HEK293 (cell line): ENCODE data around the gene STARD13.

ENCODE experiments used
- CTCF ChIA-PET: fragments of 350-600 bp; formaldehyde crosslinking; extraction: SDS; loops from one replicate; lab custom pipeline; 2021; ENCODE audit warnings: antibody characterized with exemption; lab: Yijun Ruan, JAX
- POLR2A ChIA-PET: fragments of 300-600 bp; formaldehyde crosslinking; extraction: SDS; loops from one replicate; lab custom pipeline; 2020; ENCODE audit warnings: antibody characterized with exemption, inconsistent platforms; lab: Yijun Ruan, JAX
- H3K27ac ChIP-seq: fragments of 200-500 bp; sonication (Bioruptor generic); 2 replicates; pipeline ENCODE4 v1.5.1; 2014; ENCODE audit warnings: low read depth, low read length, control low read depth, inconsistent platforms; ENCODE audit errors: extremely low read depth
- H3K36me3 ChIP-seq, 2 experiments: fragments of 200-500 bp in 1 of 2; sonication (Bioruptor generic) in 1 of 2; 1 replicate in 1 of 2; 2 replicates in 1 of 2; pipeline ENCODE4 v1.5.1; 2014 to 2017; ENCODE audit warnings: inconsistent platforms in 2 of 2, low read length in 2 of 2; ENCODE audit not compliant: control insufficient read depth in 2 of 2, insufficient read depth in 1 of 2
- H3K4me1 ChIP-seq: fragments of 200-500 bp; sonication (Bioruptor generic); 2 replicates; pipeline ENCODE4 v1.5.1; 2014; ENCODE audit warnings: mild to moderate bottlenecking, low read length, inconsistent platforms; ENCODE audit not compliant: control insufficient read depth, insufficient read depth
- H3K4me3 ChIP-seq: 2 replicates; pipeline ENCODE4 v1.5.1; 2011; ENCODE audit warnings: low read depth, mild to moderate bottlenecking, control low read depth, low read length, moderate library complexity
- H3K9me3 ChIP-seq: fragments of 200-500 bp; sonication (Bioruptor generic); 2 replicates; pipeline ENCODE4 v1.5.1; 2014; ENCODE audit warnings: low read depth, low read length, inconsistent platforms; ENCODE audit not compliant: control insufficient read depth, insufficient read depth
- CTCF ChIP-seq: fragments of 450-650 bp; formaldehyde crosslinking; IDR thresholded peaks from 2 replicates; pipeline ENCODE4 v1.5.1; 2016; ENCODE audit warnings: missing biosample characterization, missing genetic modification characterization
- MZF1 ChIP-seq: fragments of 450-650 bp; formaldehyde crosslinking; IDR thresholded peaks from 2 replicates; pipeline ENCODE4 v1.5.1; 2017; ENCODE audit warnings: missing biosample characterization, missing genetic modification characterization, borderline replicate concordance
- OVOL3 ChIP-seq: fragments of 450-650 bp; formaldehyde crosslinking; IDR thresholded peaks from 2 replicates; pipeline ENCODE4 v1.5.1; 2016; ENCODE audit warnings: missing biosample characterization, missing genetic modification characterization
- ZBTB48 ChIP-seq: fragments of 450-650 bp; formaldehyde crosslinking; IDR thresholded peaks from 2 replicates; pipeline ENCODE4 v1.5.1; 2016; ENCODE audit warnings: missing biosample characterization, missing genetic modification characterization
- ZBTB6 ChIP-seq: fragments of 450-650 bp; formaldehyde crosslinking; IDR thresholded peaks from 2 replicates; pipeline ENCODE4 v1.5.1; 2017; ENCODE audit warnings: missing biosample characterization, missing genetic modification characterization
- ZBTB8A ChIP-seq: fragments of 450-650 bp; formaldehyde crosslinking; IDR thresholded peaks from 2 replicates; pipeline ENCODE4 v1.5.1; 2016; ENCODE audit warnings: missing biosample characterization, missing genetic modification characterization
- ZFP41 ChIP-seq: fragments of 450-650 bp; formaldehyde crosslinking; IDR thresholded peaks from 2 replicates; pipeline ENCODE4 v1.5.1; 2016; ENCODE audit warnings: missing biosample characterization, missing genetic modification characterization, borderline replicate concordance
- ZNF140 ChIP-seq: fragments of 450-650 bp; formaldehyde crosslinking; IDR thresholded peaks from 2 replicates; pipeline ENCODE4 v1.5.1; 2016; ENCODE audit warnings: missing biosample characterization, missing genetic modification characterization
- ZNF2 ChIP-seq: fragments of 450-650 bp; formaldehyde crosslinking; IDR thresholded peaks from 2 replicates; pipeline ENCODE4 v1.5.1; 2016; ENCODE audit warnings: missing biosample characterization, missing genetic modification characterization
- ZNF24 ChIP-seq: fragments of 450-650 bp; formaldehyde crosslinking; IDR thresholded peaks from 2 replicates; pipeline ENCODE4 v1.5.1; 2016; ENCODE audit warnings: missing biosample characterization, missing genetic modification characterization
- ZNF280D ChIP-seq: fragments of 450-650 bp; formaldehyde crosslinking; IDR thresholded peaks from 2 replicates; pipeline ENCODE4 v1.5.1; 2016; ENCODE audit warnings: missing biosample characterization, missing genetic modification characterization
- ZNF324 ChIP-seq: fragments of 450-650 bp; formaldehyde crosslinking; IDR thresholded peaks from 2 replicates; pipeline ENCODE4 v1.5.1; 2016; ENCODE audit warnings: missing biosample characterization, missing genetic modification characterization
- ZNF433 ChIP-seq: fragments of 450-650 bp; formaldehyde crosslinking; IDR thresholded peaks from 2 replicates; pipeline ENCODE4 v1.5.1; 2016; ENCODE audit warnings: missing biosample characterization, missing genetic modification characterization, low read depth
- ZNF585B ChIP-seq: fragments of 450-650 bp; formaldehyde crosslinking; IDR thresholded peaks from 2 replicates; pipeline ENCODE4 v1.5.1; 2016; ENCODE audit warnings: missing biosample characterization, missing genetic modification characterization
- ZNF596 ChIP-seq: fragments of 450-650 bp; IDR thresholded peaks from 2 replicates; pipeline ENCODE4 v1.5.0; 2018; ENCODE audit warnings: missing biosample characterization, mild to moderate bottlenecking, missing genetic modification characterization, moderate library complexity
- ZNF660 ChIP-seq: fragments of 450-650 bp; IDR thresholded peaks from 2 replicates; pipeline ENCODE4 v1.5.1; 2018; ENCODE audit warnings: missing biosample characterization, mild to moderate bottlenecking, missing genetic modification characterization
- ZNF677 ChIP-seq: fragments of 450-650 bp; IDR thresholded peaks from 2 replicates; pipeline ENCODE4 v1.5.0; 2018; ENCODE audit warnings: missing biosample characterization, mild to moderate bottlenecking, missing genetic modification characterization, moderate library complexity
- ZNF791 ChIP-seq: fragments of 450-650 bp; formaldehyde crosslinking; IDR thresholded peaks from 2 replicates; pipeline ENCODE4 v1.5.1; 2016; ENCODE audit warnings: missing biosample characterization, missing genetic modification characterization
- ZNF843 ChIP-seq: fragments of 450-650 bp; formaldehyde crosslinking; IDR thresholded peaks from 2 replicates; pipeline ENCODE4 v1.5.1; 2016; ENCODE audit warnings: missing biosample characterization, missing genetic modification characterization
- ZSCAN16 ChIP-seq: fragments of 450-650 bp; formaldehyde crosslinking; IDR thresholded peaks from 2 replicates; pipeline ENCODE4 v1.5.1; 2016; ENCODE audit warnings: missing biosample characterization, missing genetic modification characterization
- TF ChIP-seq, protein P1 (sequence below): fragments of 450-650 bp; formaldehyde crosslinking; IDR thresholded peaks from 2 replicates; pipeline ENCODE4 v1.5.1; 2016; ENCODE audit warnings: missing biosample characterization, missing genetic modification characterization

Gene STARD13

GRCh38 chr13:33115274-33115673 is 170.3 kb downstream of the STARD13 start (continued):
- TF ChIP-seq ZNF677 (tag by site-specific recombination) (no peak), ZBTB6 (tag by site-specific recombination) (no peak), ZBTB48 (no peak), ZNF791 (tag by site-specific recombination) (no peak), ZNF280D (tag by site-specific recombination) (no peak), ZNF140 (tag by site-specific recombination) (no peak), ZFP41 (tag by site-specific recombination) (no peak), ZNF24 (tag by site-specific recombination) (no peak), ZNF2 (no peak)

DNA sequence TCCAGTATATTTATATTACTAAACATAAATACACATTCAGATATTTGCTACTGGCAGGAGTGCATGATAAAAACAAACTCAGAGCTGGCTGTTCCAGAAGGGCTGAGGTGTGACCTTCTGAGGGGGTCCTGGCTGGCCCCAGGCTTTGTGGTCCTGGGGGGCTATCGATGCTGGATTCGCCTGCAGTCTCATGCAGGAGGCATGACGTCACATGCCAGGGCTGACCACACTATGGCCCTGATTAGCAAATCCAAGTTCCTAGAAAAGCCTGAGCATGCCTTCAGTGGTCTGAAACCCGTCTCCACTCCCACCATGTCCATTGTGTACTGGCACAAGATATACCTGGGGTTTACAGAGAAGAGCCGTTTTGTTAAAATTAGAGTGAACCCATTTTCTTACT is 171.4 kb downstream of the STARD13 start:
- Histone ChIP-seq H3K4me3 (no peak overlapping the region), H3K36me3 (peaks cover 0 to 21% of the 10 kb centered on the region in 2 experiments; a peak in 1 of 3 replicates), H3K27ac (no peak overlapping the region), H3K9me3 (no peaks in the 10 kb centered on the region), H3K4me1 (no peaks in the 10 kb centered on the region)
- ChIA-PET CTCF (no interaction called here), POLR2A (no interaction called here)
- TF ChIP-seq OVOL3 (tag by site-specific recombination) (no peak), ZNF324 (tag by site-specific recombination) (no peak), CTCF (tag by site-specific recombination) (no peak), ZNF660 (no peak), ZSCAN16 (tag by site-specific recombination) (no peak), ZNF843 (tag by site-specific recombination) (no peak), MZF1 (no peak), ZNF596 (no peak), ZNF585B (tag by site-specific recombination) (no peak), ZBTB6 (tag by site-specific recombination) (no peak), ZNF433 (tag by site-specific recombination) (no peak), ZBTB8A (no peak)
- TF ChIP-seq, protein P1, sequence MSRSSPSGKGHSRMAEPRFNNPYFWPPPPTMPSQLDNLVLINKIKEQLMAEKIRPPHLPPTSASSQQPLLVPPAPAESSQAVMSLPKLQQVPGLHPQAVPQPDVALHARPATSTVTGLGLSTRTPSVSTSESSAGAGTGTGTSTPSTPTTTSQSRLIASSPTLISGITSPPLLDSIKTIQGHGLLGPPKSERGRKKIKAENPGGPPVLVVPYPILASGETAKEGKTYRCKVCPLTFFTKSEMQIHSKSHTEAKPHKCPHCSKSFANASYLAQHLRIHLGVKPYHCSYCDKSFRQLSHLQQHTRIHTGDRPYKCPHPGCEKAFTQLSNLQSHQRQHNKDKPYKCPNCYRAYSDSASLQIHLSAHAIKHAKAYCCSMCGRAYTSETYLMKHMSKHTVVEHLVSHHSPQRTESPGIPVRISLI: no peak
